GM19463 (cell line): ENCODE results near the gene CBFA2T3.

Source experiments
- ATAC-seq: cut with Tn5 transposase; IDR thresholded peaks from one replicate; pipeline ENCODE4 v1.9.1; 2021; ENCODE audit warnings: mild to moderate bottlenecking, moderate library complexity; ENCODE audit not compliant: unreplicated experiment

Gene CBFA2T3

DNA sequence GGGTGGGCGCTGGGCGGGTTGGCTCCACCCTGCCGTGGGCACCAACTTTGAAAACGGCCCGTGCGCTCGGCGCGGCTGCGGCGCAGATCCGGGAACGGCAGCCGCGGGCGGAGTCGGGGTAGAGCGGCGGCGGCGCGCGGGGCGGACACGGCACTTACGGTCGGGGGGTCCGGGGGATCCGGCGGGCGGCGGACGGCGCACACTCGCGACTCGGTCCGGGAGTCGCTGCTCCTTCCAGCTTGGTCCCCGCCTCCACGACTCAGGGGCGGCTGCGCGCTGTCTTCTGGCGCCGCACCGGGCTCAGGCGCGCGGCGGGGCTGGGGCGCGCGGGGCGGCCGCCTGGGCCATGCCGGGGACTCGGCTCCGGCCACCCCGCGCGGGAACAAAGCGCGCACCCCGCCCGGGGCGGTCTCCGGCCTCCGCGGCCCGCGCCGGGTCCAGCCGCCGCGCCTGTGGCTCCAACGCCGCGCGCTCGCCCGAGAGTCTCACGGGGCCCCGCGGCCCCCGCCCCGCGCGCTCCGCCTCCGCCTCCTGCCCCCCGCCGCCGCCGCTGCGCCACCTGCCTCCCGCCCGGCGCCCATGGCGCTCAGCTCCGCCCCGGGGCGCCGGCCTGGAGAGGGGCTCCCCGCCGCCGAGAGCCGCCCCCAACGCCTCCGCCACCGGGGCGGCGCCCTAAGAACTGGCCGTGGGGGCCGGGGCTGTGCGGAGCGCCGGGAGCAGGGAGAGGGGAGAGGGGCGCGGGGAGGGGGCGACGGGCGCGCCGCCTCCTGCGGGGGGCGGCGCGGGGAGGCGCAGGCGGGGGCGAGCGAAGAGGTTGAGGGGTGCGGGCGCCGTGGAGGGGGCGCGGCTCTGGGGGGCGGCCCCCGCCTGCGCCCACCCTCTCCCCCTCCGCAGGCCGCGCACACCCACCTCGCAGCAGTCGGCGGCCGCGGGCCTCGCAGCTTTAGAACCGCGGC is 35.9 kb downstream of the CBFA2T3 start:
- ATAC-seq = peak; percentile 34

DNA sequence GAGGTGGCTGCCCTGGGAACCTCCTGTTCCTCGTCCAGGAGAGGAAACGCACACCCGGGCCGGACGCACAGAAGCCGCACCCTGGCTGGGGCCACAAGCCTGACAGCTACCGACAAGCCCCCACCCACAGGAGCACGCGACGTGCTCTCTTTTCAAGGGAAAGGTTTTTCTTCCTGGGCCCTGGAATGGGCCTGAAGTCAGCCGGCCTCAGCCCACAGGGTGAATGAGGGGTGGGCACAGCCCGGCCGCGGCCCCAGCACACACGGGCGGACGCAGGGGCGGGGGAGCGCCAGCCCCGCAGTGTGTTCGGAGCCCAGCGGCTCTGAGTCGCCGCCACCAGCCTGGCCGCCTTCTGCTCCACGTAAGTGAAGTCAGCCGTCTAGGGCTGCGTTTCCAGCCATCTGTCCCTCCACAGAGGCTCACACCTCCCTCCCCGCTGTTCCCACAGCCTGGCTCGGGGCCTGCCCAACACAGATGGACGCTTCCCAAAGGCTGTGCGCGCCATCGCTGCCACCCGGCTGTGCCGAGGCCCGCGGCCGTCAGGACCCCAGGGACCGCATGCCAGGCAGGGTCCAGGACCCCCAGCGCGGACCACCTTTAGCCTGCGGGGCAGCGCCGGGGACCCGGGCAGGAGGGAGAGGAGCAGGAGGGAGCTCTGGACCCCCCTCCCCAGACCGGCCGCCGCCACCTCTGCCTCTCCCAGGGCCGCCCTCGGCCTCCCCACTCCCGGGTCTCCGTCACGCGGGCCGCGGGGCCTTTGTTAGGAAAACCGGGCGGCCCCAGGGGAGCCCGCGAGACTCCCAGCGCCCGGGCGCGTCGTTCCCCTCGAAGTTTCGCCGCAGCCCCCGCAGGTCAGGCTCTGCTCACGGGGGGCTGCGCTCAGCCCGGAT is 36.8 kb downstream of the CBFA2T3 start:
- ATAC-seq = no peak

DNA sequence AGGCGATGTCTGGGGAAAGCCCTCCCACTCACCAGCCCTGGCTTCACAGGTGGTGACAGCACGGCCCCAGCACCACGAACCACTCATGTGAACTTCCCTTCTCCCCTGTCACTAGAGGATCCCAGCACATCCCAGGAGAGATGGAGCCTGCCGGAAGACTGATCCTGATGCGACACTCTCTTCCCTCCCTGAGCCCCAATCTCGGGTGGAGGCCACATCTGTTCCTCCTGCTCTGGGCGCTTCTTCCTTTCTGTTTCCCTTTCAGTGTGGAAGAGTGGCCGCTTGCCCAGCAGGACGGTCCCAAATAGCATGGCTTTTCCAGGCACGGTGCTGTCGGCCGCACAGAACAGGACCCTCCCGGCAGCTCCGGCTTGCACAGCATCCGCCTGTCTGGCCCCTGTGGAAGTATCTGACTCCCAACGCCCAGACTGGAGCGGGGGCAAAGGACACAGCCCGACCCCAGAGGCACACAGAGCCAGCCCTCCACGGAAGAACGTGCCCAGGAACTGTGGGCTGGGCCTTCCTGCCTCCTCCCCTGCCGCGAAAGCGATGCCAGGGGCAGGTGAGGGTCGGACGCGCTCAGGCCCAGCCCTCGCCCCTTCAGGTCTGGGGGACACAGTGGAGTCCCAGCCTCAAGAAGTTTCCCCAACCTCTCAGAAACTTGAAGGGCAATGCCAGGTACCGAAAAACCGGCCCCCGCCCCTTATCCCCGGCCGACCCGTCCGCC is 37.6 kb downstream of the CBFA2T3 start:
- ATAC-seq = no peak

DNA sequence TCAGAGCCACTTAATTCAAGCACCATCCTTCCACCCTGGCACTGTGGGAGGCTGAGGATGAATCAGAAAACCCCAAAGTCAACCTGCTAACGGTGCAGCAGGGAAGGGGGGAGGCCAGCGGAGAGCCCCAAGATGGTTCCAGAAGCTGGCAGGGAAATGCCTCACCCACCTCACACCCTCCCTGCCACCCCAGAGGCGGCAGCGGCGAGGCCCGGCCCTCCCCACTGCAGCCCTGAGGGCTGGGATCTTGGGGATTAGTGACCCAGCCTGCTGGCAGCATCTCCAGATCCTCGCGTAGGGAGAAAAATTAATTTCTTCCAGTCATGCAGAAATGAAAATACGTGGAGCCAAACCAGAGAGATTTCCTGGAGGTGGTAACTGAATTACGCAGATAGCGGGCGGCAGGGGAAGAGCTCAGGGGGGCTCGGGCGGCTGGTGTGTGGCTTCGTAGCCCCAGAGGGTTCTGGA is 38.2 kb downstream of the CBFA2T3 start:
- no peak for ATAC-seq

DNA sequence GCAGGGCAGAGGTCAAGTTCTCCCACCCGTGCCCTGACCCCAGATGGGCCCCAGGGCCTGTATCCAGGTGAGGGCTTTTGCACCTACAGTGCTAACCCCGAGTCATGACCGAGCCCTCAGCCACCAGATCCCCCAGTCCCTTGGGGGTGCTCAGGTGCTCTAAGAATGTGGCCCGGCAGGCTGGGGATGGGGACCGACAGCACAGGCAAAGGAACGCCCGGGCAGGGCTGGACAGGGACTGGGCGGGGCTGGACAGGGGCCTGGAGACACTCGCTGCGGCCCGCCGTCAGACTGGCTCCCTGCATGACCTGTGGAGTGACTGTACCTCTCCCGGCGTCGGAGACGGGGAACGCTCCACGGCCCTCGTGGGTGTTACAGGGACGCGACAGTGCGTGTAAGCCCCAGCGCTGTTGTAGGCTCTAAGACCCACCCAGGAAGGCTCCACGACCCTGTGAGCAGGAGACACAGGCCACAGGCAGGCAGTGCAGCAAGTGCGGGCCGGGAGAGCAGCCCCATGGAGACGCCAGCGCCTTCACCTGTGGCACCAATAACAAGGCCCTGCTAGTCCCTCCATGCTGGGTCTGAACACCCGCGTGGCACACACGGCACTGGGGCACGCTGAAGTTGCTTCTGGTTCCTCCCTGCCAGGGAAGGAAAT is 38.8 kb downstream of the CBFA2T3 start:
- ATAC-seq = no peak

DNA sequence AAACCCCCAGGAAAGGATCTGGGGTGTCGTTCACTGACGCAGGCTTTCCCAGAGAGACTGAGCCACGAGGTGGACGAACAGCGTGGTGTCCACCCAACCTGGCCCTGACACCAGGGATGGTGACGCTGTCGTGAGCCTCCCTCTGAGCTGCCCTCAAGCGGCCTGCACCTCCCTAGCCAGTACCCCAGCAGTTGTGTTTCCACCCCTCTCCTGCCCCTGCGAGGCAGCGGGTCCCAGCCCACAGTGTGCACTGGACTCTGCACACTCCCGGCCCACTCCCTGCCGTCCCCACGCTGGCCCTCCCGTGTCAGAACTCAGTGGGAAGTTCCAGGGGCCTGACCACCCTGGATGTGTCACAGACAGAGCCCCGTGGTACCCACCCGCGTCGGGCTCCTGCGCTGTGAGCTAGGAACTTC is 39.8 kb downstream of the CBFA2T3 start:
- no peak for ATAC-seq

DNA sequence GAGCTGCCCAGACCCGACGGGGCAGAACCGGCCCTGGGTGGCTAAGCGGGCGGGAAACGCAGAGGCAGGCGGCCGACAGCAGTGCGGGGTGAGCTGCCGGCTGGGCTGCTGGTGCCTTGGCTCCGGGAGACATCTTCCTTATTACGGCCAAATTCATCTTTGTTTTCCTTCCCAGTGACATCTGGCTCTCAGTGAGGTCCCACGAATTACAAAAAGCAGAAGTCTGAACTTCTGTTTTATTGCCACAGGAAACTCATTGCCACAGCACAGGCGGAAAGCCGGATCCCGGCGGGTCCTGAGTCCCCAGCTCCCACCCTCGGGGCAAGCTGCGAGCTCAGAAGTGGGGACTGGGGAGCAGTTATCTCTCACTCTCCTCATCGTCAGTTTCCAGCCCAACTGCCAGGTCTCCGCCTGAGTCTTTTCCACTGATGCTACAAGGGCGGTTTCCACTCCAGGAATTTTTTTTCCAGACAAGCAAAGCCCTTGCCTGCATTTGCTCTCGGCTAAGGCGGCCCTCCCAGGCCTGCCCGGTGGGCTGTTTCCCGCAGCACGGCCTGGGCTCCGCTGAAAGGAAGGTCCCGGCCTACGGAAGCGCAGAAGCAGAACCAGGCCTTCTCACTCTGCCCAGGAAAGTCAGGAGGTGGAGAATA is 40.3 kb downstream of the CBFA2T3 start:
- ATAC-seq = no peak

DNA sequence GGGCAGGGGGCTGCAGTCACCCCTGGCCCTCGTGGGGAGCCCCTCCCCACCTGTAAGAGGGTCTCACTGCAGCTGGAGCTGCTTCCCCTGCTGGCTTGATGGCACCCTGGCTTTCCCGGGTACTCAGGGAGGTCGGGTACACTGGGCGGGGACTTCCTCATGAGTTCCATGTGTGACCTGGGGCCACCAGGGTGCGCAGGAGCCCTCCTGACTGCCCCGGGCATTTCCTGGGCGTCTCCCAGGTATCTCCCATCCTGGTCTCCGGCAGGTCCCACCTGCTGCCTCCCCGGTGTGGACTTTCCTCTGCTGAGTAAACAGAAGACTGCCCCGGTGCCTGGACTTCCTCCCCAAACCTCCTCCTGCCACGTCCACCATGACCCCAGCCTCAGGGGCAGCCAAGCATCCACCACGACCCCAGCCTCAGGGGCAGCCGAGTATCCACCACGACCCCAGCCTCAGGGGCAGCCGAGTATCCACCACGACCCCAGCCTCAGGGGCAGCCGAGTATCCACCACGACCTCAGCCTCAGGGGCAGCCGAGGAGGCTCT is 40.9 kb downstream of the CBFA2T3 start:
- ATAC-seq = no peak

DNA sequence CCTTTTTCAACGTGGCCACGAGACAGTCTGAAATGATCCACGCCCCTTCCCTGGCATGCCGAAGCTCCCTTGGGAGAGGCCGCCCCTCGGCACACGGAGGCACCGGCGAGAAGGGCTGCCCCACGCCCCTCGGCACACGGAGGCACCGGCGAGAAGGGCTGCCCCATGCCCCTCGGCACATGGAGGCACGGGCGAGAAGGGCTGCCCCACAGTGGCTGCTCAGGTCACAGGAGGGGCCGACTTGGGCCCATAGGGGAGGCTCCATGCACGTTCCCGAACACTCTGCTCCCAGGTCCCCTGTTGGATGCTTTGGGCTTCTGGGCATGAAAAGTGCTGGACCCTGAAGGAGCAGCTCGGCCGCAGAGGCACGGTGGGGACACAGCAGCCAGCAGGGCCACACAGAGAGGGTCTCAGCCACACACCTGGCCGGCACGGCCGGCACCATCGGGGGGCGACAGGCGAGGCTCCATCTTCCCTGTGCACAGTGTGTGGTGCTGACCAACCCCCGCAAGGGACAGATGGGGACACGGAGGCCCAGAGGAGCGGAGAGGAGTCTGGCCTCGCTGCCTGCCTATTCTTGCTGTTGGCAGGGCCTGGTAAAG is 42.8 kb downstream of the CBFA2T3 start:
- no peak for ATAC-seq

DNA sequence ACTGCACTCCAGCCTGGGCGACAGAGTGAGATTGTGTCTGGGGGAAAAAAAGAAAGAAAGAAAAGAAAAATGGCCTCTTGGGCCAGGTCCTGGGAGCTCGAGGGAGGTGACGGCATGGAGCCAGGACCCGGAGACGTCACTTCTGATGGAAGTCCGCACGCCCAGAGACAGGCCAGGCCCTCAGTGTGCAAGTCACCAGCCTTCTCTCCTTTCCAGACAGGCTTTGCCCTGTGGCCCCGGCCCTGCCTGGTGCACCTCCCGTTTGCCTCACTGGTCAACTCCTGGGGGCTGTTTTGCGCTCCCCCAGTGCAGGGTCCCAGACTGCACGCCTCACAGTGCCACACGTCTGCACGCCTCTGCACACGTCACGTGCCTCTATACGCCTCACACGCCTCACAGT is 44.1 kb downstream of the CBFA2T3 start:
- ATAC-seq = no peak

DNA sequence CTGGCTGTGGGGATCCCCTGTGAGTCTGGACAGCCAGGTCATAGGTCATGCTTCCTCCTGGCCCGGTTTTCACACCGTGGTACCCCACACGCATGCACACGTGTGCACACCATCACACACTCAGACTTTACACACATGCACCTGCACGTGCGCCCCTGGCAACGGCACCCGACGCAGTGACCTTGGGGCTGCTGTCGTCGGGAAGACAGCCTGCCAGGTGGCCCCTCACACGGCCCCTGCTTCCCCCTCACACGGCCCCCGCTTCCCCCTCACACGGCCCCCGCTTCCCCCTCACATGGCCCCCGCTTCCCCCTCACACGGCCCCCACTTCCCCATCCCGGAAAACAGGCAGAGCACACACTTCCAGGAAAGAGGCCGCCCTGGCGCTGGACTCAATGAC is 45.1 kb downstream of the CBFA2T3 start:
- ATAC-seq = no peak

DNA sequence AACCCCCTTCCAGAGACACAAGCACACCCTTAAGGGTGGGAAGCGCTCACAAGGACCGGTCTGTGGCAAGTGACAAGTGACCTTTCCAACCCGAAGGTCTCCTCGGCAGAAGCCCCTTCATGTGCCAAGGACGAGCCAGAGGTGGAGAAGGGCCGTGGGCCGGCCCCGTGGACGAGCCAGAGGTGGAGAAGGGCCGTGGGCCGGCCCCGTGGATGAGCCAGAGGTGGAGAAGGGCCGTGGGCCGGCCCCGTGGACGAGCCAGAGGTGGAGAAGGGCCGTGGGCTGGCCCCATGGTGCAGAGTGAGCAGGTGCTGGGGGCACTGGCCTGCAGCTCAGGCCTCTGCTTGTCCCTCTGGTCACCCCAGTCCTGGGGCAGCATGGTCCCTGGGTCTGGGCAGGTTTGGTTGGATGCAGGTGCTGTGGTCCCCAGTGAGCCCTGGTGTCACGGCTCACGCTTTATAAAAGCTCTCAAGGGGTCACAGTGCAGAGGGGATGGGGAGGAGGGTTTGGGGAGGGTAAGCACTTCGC is 45.6 kb downstream of the CBFA2T3 start:
- ATAC-seq = no peak

DNA sequence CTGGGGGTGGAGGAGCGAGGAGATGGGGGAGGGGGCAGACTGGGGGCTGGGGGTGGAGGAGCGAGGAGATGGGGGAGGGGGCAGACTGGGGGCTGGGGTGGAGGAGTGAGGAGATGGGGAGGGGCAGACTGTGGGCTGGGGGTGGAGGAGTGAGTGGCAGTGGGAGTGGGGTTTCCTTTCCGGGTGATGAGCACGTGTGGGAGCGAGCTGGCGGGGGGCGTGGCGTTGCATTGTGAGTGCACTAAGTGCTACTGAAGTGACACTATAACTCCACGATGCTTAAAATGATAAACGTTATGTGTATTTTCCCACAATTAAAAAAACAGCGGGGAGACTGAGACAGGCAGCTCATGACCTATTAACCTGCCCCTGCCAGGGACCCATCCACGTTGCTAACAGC is 46.3 kb downstream of the CBFA2T3 start:
- ATAC-seq = no peak

DNA sequence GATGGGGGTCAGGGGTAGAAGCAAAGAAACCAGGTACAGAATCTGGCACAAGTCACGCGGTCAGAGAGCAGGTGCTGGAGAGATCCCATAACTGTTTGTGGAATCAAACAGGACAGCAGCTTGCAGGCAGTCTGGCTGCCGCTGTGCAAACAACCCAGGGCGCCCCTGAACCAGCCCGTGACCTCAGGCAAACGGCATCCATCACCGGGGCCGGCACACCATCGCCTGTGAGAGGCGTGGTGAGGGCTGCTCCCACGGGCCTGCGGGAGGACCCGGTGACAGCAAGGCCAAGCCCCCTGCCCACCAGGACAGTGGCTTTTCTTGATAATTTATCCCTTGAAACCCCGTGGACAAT is 47.9 kb downstream of the CBFA2T3 start:
- ATAC-seq = no peak

DNA sequence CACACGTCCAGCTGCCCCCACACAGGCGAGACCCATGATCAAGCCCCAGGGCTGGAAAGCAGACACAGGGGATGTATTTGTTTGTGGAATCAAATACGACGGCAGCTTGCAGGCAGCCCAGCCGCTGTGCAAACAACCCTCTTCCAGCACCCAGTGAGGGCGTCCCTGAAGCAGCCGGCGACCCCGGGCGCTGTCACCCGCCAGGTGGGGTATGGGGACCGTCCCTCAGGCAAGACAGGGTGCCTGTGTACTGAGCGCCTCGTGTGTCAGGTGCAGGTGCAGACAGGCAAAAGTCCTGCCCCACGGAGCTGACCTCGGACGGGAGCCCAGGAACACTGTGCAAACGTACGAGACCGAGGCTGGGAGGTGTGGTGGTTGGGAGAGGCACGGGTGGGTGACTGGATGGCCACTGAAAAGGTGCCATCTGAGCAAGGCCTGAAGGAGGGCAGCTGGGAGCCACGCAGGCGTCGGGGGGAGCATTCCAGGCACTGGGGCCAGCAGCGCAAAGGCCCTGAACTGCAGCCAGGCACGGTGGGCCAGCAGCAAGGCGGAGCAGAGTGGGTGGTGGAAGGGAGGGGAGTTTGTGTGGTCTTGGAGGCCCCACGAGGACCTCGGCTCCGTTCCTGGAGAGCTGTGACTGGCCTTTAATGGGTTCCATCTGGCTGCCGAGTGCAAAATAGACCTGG is 48.5 kb downstream of the CBFA2T3 start:
- no peak for ATAC-seq

DNA sequence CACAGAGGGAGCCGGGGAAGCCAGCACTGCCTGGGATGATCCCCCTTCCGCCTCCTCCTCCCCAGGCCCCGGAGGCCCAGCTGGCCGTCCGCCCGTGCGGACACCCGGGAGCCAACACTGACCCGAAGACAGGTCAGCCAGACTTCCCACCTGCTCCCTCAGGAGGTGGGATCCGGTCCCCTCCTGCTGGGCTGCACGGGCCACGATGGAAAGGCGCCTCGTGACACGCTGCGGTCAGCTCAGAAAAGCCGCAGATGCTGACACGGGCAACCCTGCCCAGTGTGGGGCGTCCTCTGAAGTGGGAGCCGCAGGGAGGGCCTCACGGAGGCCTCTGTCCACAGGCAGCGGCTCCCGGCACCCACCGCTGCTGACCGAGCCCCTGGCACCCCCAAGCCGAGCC is 49.3 kb downstream of the CBFA2T3 start:
- no peak for ATAC-seq

DNA sequence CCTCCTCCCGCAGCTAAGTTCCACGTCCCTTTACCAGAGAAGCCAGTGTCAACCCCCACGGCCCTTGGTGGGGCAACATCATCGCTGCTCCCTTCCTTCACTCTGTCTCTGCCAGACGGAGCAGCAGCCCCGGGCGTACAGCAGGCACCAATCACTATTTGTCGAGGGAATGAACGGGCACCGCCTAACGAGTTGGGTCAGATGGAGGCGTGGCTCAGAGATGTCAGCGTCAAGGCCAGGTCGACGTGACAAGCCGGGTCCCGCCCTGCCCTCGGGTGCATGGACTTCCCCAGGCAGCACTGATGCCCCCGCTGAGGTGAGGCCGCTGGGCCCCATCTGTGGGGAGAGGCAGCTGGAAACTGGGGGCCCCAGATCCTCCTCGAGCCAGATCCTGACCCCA is 50.0 kb downstream of the CBFA2T3 start:
- no peak for ATAC-seq

DNA sequence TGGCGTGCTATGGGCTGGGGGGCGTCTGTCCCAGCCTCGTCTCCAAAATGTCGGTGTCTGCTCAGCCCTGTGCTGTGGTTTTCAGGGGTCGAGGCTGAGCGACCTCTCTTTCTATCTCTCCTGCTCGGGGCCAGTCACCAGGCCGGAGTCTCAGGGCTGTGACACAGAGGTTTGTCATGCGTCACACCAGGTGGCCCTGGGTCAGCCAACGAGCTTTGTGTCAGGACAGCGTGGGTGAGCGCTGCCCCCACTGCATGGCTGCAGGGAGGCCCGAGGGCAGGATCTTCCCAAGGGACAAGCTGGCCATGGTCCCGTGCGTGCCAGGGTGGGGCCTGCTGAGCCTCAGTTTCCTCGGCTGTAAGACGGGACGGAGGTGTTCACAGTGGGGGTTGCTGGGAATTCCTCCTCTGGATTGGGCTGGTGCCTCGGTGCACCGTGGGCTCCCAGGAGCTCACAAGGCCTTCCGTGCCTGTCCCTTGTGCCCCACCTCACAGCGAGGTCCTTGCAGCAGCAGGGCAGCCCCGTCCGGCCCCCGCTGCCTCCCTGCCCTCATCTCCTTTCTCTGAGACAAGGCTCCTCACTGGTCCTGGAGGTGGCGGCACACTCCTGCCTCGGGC is 50.5 kb downstream of the CBFA2T3 start:
- no peak for ATAC-seq
